Activated T-helper 9 cell treated with anti-CD3 and anti-CD28 coated beads, Interleukin-2, amount 50 U/mL, for 16 hours (primary cell): Measurements from ENCODE around the gene UTP4.
A peak's percentile ranks its signal among the peaks of the same experiment; 100 is the strongest.
"Not testable (repeated sequence)": the region's sequence is repeated elsewhere in the genome, so short reads cannot be mapped to it uniquely, and the experiment has no call there.

Experiments used
- DNase-seq: peaks from one replicate; pipeline ENCODE4 v3.0.0-alpha.2; 2020; ENCODE audit warnings: low read depth

Gene UTP4

GRCh38 chr16:69110406-69110805 lies 22.0 kb upstream of the UTP4 start:
- no peak for DNase-seq

GRCh38 chr16:69111216-69111875 lies 21.1 kb upstream of the UTP4 start:
- DNase-seq: no peak

- no peak for DNase-seq
Measured at GRCh38 chr16:69111876-69112230, 20.6 kb upstream of the UTP4 start.

DNA sequence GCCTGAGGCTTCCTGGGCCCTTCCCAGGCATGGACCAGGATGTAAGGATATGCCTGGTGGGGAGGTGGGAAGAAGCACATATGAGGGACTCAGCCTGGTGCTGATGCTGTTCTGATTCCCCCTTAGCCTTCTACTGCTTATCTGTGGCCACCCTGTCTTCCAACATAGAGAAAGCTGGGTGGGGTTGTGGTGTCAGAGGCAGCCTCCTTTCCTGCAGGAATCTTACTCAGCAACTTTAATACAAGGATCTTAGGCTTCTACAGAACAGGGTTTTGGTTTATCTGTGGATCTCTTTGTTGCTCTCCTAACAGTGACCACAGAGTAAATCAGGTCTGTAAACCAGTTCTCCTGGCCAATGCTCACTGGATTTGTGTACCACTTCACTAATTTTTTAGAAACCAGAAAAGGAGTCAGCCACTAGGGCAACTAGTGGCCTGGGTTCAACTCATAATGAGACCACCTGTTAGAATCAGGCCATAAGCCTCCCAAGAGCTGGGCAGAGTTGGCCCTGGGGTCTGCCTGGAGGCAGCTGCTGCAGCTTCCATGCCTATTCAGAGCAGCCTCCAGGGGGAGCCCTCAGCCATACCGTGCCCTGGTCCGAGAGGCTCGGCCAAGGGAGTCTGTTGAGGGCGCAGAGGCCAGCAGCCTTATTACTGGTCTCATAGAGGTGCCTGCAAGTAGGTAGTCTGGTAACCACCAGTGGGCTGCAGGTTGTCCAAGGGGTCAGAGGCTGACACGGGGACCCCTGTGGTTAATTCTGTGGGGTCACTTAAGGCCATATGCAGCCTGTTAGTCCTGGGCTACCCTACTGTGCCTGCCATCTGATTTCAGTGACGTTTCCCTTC lies 19.9 kb upstream of the UTP4 start:
- DNase-seq: no peak

GRCh38 chr16:69113216-69113615 lies 19.2 kb upstream of the UTP4 start:
- DNase-seq: no peak

- DNase-seq: no peak
Measured at GRCh38 chr16:69114346-69114975, 18.0 kb upstream of the UTP4 start.

DNA sequence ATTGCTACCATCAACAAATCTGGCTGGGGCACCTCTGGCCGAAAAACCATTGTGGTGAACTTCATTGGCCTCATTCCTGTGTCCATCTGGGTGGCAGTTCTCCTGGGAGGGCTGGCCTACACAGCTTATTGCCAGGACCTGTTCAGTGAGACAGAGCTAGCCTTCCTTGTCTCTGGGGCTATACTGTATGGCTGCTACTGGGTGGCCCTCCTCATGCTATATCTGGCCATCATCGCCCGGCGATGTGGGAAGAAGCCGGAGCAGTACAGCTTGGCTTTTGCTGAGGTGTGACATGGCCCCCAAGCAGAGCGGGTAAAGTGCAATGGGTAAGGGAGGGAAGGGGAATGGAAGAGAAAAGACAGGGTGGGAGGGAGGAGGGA lies 17.5 kb upstream of the UTP4 start:
- DNase-seq: no peak

DNA sequence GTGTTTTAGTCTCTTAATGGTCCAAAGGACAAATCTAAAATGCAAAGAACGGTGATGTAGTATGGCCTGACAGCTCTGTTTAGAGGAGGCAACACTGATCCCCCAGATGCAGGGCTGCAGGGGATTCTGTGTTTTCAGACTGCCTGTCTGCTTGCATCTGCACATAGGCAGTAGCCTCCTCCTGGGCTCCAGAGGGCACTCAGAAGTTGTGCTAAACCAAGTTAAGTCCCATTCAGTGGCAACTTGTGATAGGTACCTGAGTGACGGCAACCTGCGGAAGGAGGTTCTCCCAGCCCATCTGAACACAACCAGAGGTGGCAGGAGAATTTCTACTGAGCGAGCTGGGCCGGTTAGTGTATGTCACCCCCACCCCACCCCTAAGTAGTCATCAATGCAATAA lies 17.1 kb upstream of the UTP4 start:
- DNase-seq: no peak

- DNase-seq: no peak
Measured at GRCh38 chr16:69115837-69116236, 16.6 kb upstream of the UTP4 start.

DNA sequence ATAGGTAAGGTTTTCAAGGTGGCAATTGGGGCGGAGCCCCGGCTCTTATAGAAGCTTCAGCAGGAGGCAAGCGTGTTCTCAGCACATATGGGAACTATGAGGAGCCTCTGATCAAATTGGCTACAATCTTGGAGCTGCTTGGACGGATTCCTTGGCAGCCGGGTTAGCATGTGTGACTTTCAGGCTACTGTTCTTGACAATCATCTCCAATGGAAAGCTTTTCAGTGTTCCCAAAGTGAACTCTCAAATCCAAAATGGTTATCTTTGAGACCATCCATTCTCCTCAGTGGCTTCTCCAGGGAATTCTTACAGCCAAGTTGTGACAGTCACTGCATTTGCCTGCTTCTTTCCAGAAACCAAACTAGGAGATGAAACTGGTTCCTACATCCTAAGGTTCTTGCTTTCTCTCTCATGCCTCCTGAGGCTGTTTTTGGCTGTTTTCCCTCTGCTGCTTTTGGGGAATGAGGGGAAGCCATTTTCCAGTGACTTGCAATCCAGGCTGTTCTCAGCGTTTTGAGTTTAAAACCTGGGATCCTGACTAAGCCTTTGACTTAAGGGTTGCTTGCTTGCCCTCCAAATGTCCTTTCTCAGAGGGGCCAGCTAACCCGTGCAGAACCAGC lies 16.1 kb upstream of the UTP4 start:
- DNase-seq: no peak

DNA sequence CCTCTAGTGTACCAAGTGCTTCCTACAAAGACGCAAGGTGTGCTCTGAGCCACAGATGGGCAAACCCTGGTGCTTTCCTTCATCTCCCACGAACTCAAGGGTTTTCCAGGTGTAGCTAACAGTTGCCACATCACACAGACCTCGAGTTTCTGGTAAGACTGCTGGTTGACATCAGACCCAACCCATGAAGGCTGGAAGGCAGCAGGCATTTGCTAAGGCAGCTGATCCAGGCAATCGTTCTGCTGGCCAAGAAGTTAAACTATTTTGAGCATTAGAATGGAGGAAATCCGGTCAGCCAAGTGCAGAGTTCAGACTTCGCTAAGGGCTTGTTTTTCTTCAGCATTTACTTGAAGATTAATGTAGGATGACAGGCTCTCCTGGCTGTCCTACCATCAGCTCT lies 15.5 kb upstream of the UTP4 start:
- DNase-seq: no peak

- no peak for DNase-seq
Measured at GRCh38 chr16:69118468-69118867, 14.0 kb upstream of the UTP4 start.

GRCh38 chr16:69118994-69119393 lies 13.5 kb upstream of the UTP4 start:
- no peak for DNase-seq

GRCh38 chr16:69119536-69119935 lies 12.9 kb upstream of the UTP4 start:
- no peak for DNase-seq

DNA sequence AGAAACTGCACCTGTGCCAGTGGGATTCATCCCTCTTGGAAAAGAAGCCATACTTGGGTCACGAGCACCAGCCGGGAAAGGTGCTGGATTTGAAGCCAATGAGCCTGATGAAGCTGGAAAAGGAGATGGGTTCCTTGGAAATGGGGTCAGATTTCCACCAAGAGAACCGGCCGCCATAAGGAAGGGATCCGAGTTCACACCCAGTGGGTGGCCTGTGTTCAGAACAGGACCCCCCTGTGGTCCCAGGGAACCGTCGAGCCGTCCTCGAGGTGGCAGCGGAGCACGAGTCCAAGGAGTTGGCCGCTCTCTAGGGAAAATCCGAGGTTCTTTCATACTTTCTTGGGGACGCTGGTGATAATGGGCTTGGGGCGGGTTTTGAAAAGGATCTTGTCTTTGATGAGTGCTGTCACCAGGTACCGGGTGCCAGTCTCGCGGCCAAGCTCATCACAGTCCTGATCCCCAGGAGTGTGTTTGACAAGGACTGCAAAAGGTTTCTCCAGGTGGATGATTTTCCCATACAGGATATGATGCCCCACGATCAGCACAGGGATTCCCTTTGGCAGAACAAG lies 12.3 kb upstream of the UTP4 start:
- DNase-seq: no peak

DNA sequence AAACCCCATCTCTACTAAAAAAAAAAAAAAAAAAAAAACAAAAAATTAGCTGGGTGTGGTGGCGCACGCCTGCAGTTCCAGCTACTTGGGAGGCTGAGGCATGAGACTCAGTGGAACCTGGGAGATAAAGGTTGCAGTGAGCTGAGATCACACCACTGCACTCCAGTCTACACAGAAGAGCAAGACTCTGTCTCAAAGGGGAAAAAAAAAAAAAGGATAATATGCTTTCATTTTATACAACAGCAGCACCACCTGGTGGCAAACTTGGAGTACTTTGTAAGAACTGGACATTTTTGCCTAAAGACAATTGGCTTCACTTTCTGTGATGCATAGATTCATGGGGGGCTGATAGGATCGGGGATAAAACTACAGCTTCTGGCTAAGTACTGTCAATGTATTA lies 8.5 kb upstream of the UTP4 start:
- peak; percentile 42 for DNase-seq

GRCh38 chr16:69124406-69124805 lies 8.0 kb upstream of the UTP4 start:
- DNase-seq: not testable (repeated sequence)

- not testable (repeated sequence) for DNase-seq
Measured at GRCh38 chr16:69124961-69125360, 7.5 kb upstream of the UTP4 start.

DNA sequence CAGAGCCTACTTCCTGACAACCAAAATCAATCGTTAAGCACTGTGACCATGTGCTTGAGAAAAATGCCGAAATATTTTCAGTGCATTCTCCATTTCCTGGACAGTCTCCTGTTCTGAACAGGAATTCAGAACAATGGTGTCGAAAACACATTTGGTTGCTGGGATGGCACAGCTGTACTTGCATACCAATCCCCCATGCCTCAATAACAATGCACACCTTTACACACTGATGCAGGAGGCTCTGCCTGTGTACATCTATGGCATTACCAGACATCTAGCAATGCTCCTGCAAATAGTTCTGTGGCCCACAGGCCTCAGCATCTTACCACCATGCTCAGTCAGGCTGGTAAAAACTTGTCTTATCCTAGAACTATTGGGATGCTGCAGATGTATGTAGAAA lies 6.2 kb upstream of the UTP4 start:
- DNase-seq: no peak

- DNase-seq: not testable (repeated sequence)
Measured at GRCh38 chr16:69126801-69127200, 5.6 kb upstream of the UTP4 start.

- DNase-seq: no peak
Measured at GRCh38 chr16:69127966-69128510, 4.4 kb upstream of the UTP4 start.

DNA sequence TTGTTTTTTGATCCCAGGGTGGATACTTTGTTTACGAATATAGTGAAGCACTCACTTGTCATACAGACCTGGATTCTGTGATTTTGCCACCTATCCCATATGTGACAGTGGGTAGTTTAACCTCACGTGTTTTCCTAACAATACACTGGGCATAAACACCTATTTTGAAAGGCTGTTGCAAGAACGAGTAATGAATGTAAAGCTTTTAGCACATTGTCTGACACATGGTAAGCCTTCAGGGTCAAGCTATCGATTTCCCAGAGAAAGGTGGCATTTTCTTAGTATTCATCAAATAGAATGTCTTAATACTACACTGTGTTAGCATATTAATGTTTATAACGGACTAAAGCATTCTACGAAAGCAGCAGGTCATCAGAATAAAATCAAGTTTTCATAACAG lies 2.0 kb upstream of the UTP4 start:
- DNase-seq: no peak
